ENCODE data around the gene ASXL2. TPM values are rescaled to one million over a fixed set of nuclear protein-coding genes. Genes with fewer than 3 reads are reported as not detected.

The ASXL2 gene
- total RNA-seq, 1 experiment from 2014 or later, result 32.7 TPM

DNA sequence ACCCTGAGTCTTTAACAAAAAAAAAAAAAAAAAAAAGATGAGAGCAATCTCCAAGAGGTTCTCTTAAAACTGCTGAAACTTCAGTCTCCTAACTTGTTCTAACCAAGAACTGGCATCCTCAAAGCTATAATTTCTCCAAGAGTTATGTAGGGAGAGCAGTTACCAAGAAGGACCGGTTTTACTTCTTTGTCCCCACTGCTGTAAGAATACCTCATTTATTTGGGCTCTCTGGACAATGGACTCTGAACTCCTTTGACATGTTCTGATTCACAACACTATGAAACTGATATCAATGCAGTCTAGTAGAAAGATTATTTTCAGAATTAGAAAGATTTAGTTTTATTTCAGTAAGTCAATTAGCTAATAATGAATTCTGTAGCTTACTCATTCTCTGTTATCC, 120.4 kb downstream of the ASXL2 start:
- Histone ChIP-seq H3T11ph (ENCODE audit: low read length) (no peak overlapping the region), H3K14ac (ENCODE audit: insufficient read depth, low read length) (no peak overlapping the region), H2AFZ (ENCODE audit: low read length) (no peak overlapping the region), H3K56ac (ENCODE audit: insufficient read length, low read depth, low read length) (no peak overlapping the region), H4K20me1 (ENCODE audit: control insufficient read depth, insufficient read depth, insufficient read length) (no peaks in the 10 kb centered on the region), H2AK5ac (ENCODE audit: insufficient read length, low read length) (no peak overlapping the region), H3K27ac (ENCODE audit: insufficient read length, low read depth, low read length) (no peak overlapping the region), H2BK15ac (ENCODE audit: low read depth, low read length) (no peak overlapping the region), H4K5ac (ENCODE audit: insufficient read length, low read depth, low read length) (no peak overlapping the region), H3K4ac (ENCODE audit: low read depth, low read length) (no peak overlapping the region), H3K4me1 (ENCODE audit: insufficient read depth, low read length) (no peaks in the 10 kb centered on the region), H4K91ac (ENCODE audit: insufficient read length, low read depth, low read length) (no peak overlapping the region), H2BK20ac (ENCODE audit: low read depth, low read length, poor library complexity, severe bottlenecking) (no peak overlapping the region), H3K9ac (ENCODE audit: extremely low read depth, insufficient read length, low read length) (no peak overlapping the region), H3K23ac (ENCODE audit: insufficient read length, low read depth, low read length) (no peak overlapping the region), H3K79me2 (ENCODE audit: insufficient read depth, low read length) (no peaks in the 10 kb centered on the region), H2BK5ac (ENCODE audit: insufficient read length, low read length) (no peak overlapping the region), H2BK120ac (ENCODE audit: low read depth, low read length, poor library complexity, severe bottlenecking) (no peak overlapping the region), H4K8ac (replicated peaks; ENCODE audit: insufficient read length, low read depth, low read length) (no peak overlapping the region), H3K9me3 (ENCODE audit: control insufficient read depth, low read depth, low read length) (no peaks in the 10 kb centered on the region), H3K27me3 (ENCODE audit: insufficient read depth, low read length) (no peaks in the 10 kb centered on the region), H3K23me2 (ENCODE audit: insufficient read length, low read depth, low read length, poor library complexity, severe bottlenecking) (no peaks in the 10 kb centered on the region), H2BK12ac (ENCODE audit: insufficient read length, low read depth, low read length) (no peak overlapping the region), H3K79me1 (ENCODE audit: insufficient read depth, low read depth, low read length, poor library complexity, severe bottlenecking) (no peaks in the 10 kb centered on the region), H3K18ac (ENCODE audit: insufficient read length, low read depth, low read length) (no peak overlapping the region), H3K4me2 (ENCODE audit: insufficient read depth, insufficient read length, low read length) (no peak overlapping the region)
- no peaks in the 10 kb centered on the region for H3K9me3 Mint-ChIP-seq
- no peak overlapping the region for H3K27ac Mint-ChIP-seq
- H3K36me3 Mint-ChIP-seq (ENCODE audit: insufficient read depth in 1 of 3, low read depth in 3 of 3), result peaks cover 8 to 53% (median 38%) of the 10 kb centered on the region in 3 experiments; a peak in 6 of 7 replicates
- H3K27me3 Mint-ChIP-seq (ENCODE audit: low read depth), result no peaks in the 10 kb centered on the region
- TF ChIP-seq, protein P1, sequence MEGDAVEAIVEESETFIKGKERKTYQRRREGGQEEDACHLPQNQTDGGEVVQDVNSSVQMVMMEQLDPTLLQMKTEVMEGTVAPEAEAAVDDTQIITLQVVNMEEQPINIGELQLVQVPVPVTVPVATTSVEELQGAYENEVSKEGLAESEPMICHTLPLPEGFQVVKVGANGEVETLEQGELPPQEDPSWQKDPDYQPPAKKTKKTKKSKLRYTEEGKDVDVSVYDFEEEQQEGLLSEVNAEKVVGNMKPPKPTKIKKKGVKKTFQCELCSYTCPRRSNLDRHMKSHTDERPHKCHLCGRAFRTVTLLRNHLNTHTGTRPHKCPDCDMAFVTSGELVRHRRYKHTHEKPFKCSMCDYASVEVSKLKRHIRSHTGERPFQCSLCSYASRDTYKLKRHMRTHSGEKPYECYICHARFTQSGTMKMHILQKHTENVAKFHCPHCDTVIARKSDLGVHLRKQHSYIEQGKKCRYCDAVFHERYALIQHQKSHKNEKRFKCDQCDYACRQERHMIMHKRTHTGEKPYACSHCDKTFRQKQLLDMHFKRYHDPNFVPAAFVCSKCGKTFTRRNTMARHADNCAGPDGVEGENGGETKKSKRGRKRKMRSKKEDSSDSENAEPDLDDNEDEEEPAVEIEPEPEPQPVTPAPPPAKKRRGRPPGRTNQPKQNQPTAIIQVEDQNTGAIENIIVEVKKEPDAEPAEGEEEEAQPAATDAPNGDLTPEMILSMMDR (conservative IDR thresholded peaks at IDR 0.05), result no peak
- no peak overlapping the region for H3K4me3 Mint-ChIP-seq
- DNase-seq, result no peak
- WGBS (ENCODE audit: extremely low coverage, insufficient read length, low lambda C conversion rate), result no CpG with 5 or more reads among the region's 1 CpG
- no peaks in the 10 kb centered on the region for H3K4me1 Mint-ChIP-seq
